H1 (cell line): ENCODE results near the gene HRH2. TPM values are rescaled to one million over a fixed set of nuclear protein-coding genes. Genes with fewer than 3 reads are reported as not detected.

ENCODE experiments used
- CTCF ChIA-PET: fragments of 300-600 bp; sonication (Branson Sonifier 250); formaldehyde crosslinking; loops from one replicate; lab custom pipeline; 2021; ENCODE audit not compliant: partially characterized antibody; lab: Charles Lee
- POLR2A ChIA-PET: fragments of 300-600 bp; sonication (Branson Sonifier 250); formaldehyde crosslinking; loops from one replicate; lab custom pipeline; 2021; ENCODE audit warnings: inconsistent platforms; ENCODE audit not compliant: partially characterized antibody; lab: Charles Lee
- DNase-seq, 2 experiments: peaks; one replicate each; pipeline versions ENCODE4 v3.0.0 to v3.0.0-alpha.2; 2010 to 2022; ENCODE audit warnings: low spot score in 2 of 2, low read depth in 1 of 2, mixed read lengths in 1 of 2
- FAIRE-seq: peaks from 2 replicates; lab custom pipeline; 2011; peaks lifted over from hg19 to GRCh38; lab: Jason Lieb, UNC
- H2AFZ ChIP-seq: 2 replicates; pipeline ENCODE4 v1.8.1; 2012; ENCODE audit warnings: low read length, inconsistent platforms
- H2AK5ac ChIP-seq: 2 replicates; pipeline ENCODE4 v1.6.1; 2013; ENCODE audit warnings: low read depth, low read length
- H2BK120ac ChIP-seq: replicated peaks from 2 replicates; pipeline ENCODE3; 2013; ENCODE audit warnings: low read depth, low read length, inconsistent platforms
- H2BK12ac ChIP-seq: 2 replicates; pipeline ENCODE4 v1.6.1; 2013; ENCODE audit warnings: low read depth, low read length
- H2BK15ac ChIP-seq: 2 replicates; pipeline ENCODE4 v1.6.1; 2013; ENCODE audit warnings: low read length
- H2BK20ac ChIP-seq: 2 replicates; pipeline ENCODE4 v1.6.1; 2013; ENCODE audit warnings: low read length
- H2BK5ac ChIP-seq: 2 replicates; pipeline ENCODE4 v1.6.1; 2013; ENCODE audit warnings: low read depth, low read length
- H3K14ac ChIP-seq: 2 replicates; pipeline ENCODE4 v1.6.1; 2013; ENCODE audit warnings: inconsistent platforms; ENCODE audit not compliant: insufficient read length
- H3K18ac ChIP-seq: 2 replicates; pipeline ENCODE4 v1.6.1; 2013; ENCODE audit warnings: low read length; ENCODE audit errors: extremely low read depth
- H3K23ac ChIP-seq: 2 replicates; pipeline ENCODE4 v1.6.1; 2013; ENCODE audit warnings: inconsistent platforms; ENCODE audit not compliant: insufficient read length
- H3K23me2 ChIP-seq: 2 replicates; pipeline ENCODE4 v1.6.1; 2013; ENCODE audit warnings: low read depth, low read length
- H3K27ac ChIP-seq: 2 replicates; pipeline ENCODE4 v1.6.1; 2011; ENCODE audit warnings: low read depth, low read length, inconsistent platforms
- H3K27me3 ChIP-seq, 4 experiments: replicated peaks in 1 of 4; 1 replicate in 1 of 4; 2 replicates in 3 of 4; pipeline versions ENCODE4 v1.6.1 to v1.8.1; 2011 to 2013; ENCODE audit warnings: low read length in 3 of 4, mild to moderate bottlenecking in 3 of 4, inconsistent platforms in 2 of 4, mixed read lengths in 2 of 4, moderate library complexity in 1 of 4; ENCODE audit not compliant: control insufficient read depth in 3 of 4, insufficient read depth in 3 of 4; ENCODE audit errors: extremely low read depth in 1 of 4
- H3K36me3 ChIP-seq, 4 experiments: 2 replicates each; pipeline versions ENCODE4 v1.6.1 to v1.8.1; 2011 to 2013; ENCODE audit warnings: mild to moderate bottlenecking in 4 of 4, low read length in 3 of 4, moderate library complexity in 2 of 4, control low read depth in 1 of 4, inconsistent platforms in 1 of 4; ENCODE audit not compliant: insufficient read depth in 4 of 4, control insufficient read depth in 2 of 4
- H3K4ac ChIP-seq: replicated peaks from 2 replicates; pipeline ENCODE3; 2013; ENCODE audit warnings: low read length, low read depth, mixed read lengths, inconsistent platforms; ENCODE audit not compliant: insufficient read length
- H3K4me1 ChIP-seq, 4 experiments: replicated peaks in 1 of 4; 1 replicate in 1 of 4; 2 replicates in 3 of 4; pipeline versions ENCODE4 v1.6.1 to v1.8.1; 2011 to 2013; ENCODE audit warnings: low read length in 3 of 4, inconsistent platforms in 2 of 4, mixed read lengths in 1 of 4; ENCODE audit not compliant: insufficient read depth in 4 of 4, control insufficient read depth in 3 of 4
- H3K4me2 ChIP-seq, 2 experiments: 2 replicates each; pipeline versions ENCODE4 v1.6.1 to v1.8.1; 2011 to 2013; ENCODE audit warnings: low read depth in 2 of 2, low read length in 2 of 2, control low read depth in 1 of 2, inconsistent platforms in 1 of 2, mild to moderate bottlenecking in 1 of 2; ENCODE audit not compliant: insufficient read depth in 1 of 2
- H3K4me3 ChIP-seq, 4 experiments: fragments of 200-600, 300-600 bp in 1 of 4; sonication (generic), shearing (Covaris generic), sonication (Bioruptor Twin) in 1 of 4; 2 replicates each; pipeline versions ENCODE4 v1.5.1 to v1.8.1; 2011 to 2016; ENCODE audit warnings: low read length in 4 of 4, low read depth in 3 of 4, control low read depth in 2 of 4, inconsistent platforms in 2 of 4, mild to moderate bottlenecking in 2 of 4, mixed read lengths in 1 of 4, moderate library complexity in 1 of 4; ENCODE audit not compliant: insufficient read depth in 2 of 4; ENCODE audit errors: extremely low read depth in 1 of 4
- H3K56ac ChIP-seq: replicated peaks from 2 replicates; pipeline ENCODE3; 2013; ENCODE audit warnings: low read depth, mild to moderate bottlenecking, mixed read lengths, low read length, inconsistent platforms; ENCODE audit not compliant: insufficient read length
- H3K79me1 ChIP-seq: 2 replicates; pipeline ENCODE4 v1.6.1; 2013; ENCODE audit warnings: low read depth, low read length, control low read depth
- H3K79me2 ChIP-seq, 2 experiments: 2 replicates each; pipeline versions ENCODE4 v1.6.1 to v1.8.1; 2012 to 2013; ENCODE audit warnings: low read length in 2 of 2, mild to moderate bottlenecking in 2 of 2, inconsistent platforms in 1 of 2; ENCODE audit not compliant: insufficient read depth in 2 of 2, control insufficient read depth in 1 of 2
- H3K9ac ChIP-seq, 4 experiments: replicated peaks in 1 of 4; 1 replicate in 1 of 4; 2 replicates in 3 of 4; pipeline versions ENCODE4 v1.6.1 to v1.8.1; 2011 to 2013; ENCODE audit warnings: low read depth in 3 of 4, low read length in 3 of 4, control low read depth in 2 of 4, mild to moderate bottlenecking in 2 of 4, moderate library complexity in 2 of 4, inconsistent platforms in 1 of 4; ENCODE audit errors: extremely low read depth in 1 of 4
- H3K9me3 ChIP-seq, 2 experiments: 2 replicates each; pipeline versions ENCODE4 v1.6.1 to v1.8.1; 2012 to 2013; ENCODE audit warnings: mild to moderate bottlenecking in 2 of 2, moderate library complexity in 2 of 2, control low read depth in 1 of 2, inconsistent platforms in 1 of 2, low read depth in 1 of 2, low read length in 1 of 2, mixed read lengths in 1 of 2; ENCODE audit not compliant: insufficient read depth in 2 of 2
- H4K20me1 ChIP-seq, 2 experiments: replicated peaks in 1 of 2; 2 replicates each; pipeline versions ENCODE3 to v1.8.1; 2011 to 2013; ENCODE audit warnings: inconsistent platforms in 2 of 2, low read length in 2 of 2, mild to moderate bottlenecking in 1 of 2; ENCODE audit not compliant: insufficient read depth in 2 of 2, control insufficient read depth in 1 of 2
- H4K5ac ChIP-seq: 2 replicates; pipeline ENCODE4 v1.6.1; 2013; ENCODE audit warnings: low read length, low read depth, mixed read lengths, inconsistent platforms; ENCODE audit not compliant: insufficient read length
- H4K8ac ChIP-seq: 2 replicates; pipeline ENCODE4 v1.8.0; 2013; ENCODE audit warnings: mild to moderate bottlenecking, moderate library complexity, low read length, inconsistent platforms; ENCODE audit not compliant: insufficient read depth; ENCODE audit errors: extremely low read depth
- H4K91ac ChIP-seq: replicated peaks from 2 replicates; pipeline ENCODE3; 2013; ENCODE audit warnings: low read length, mixed read lengths, inconsistent platforms; ENCODE audit not compliant: insufficient read length
- CBX8 ChIP-seq: fragments of 300-800, 300-1000 bp; sonication (generic); IDR thresholded peaks from 2 replicates; pipeline ENCODE4 v1.7.1; 2016; ENCODE audit warnings: low read depth, low read length, borderline replicate concordance
- CTCF ChIP-seq, 3 experiments: IDR thresholded peaks; 1 replicate in 2 of 3; 2 replicates in 1 of 3; pipeline versions ENCODE4 v1.5.1 to v1.6.1; 2011; ENCODE audit warnings: low read length in 3 of 3, mild to moderate bottlenecking in 3 of 3, inconsistent platforms in 2 of 3, low read depth in 1 of 3, moderate library complexity in 1 of 3; ENCODE audit not compliant: insufficient read depth in 1 of 3; ENCODE audit errors: control extremely low read depth in 1 of 3
- FOSL1 ChIP-seq: IDR thresholded peaks from 2 replicates; pipeline ENCODE4 v1.6.1; 2011; ENCODE audit warnings: mild to moderate bottlenecking, low read depth, low read length, moderate library complexity; ENCODE audit not compliant: insufficient read depth
- JUN ChIP-seq: IDR thresholded peaks from 2 replicates; pipeline ENCODE4 v1.6.1; 2011; ENCODE audit warnings: low read depth, mild to moderate bottlenecking, improper control_type of control experiment, low read length
- MAFK ChIP-seq: IDR thresholded peaks from 2 replicates; pipeline ENCODE4 v1.6.1; 2012; ENCODE audit warnings: low read depth, mild to moderate bottlenecking, improper control_type of control experiment, low read length
- NRF1 ChIP-seq: IDR thresholded peaks from 2 replicates; pipeline ENCODE4 v1.6.1; 2011; ENCODE audit warnings: mild to moderate bottlenecking, low read depth, low read length, improper control_type of control experiment
- WGBS, 2 experiments: shearing (Covaris generic) in 1 of 2; methylation state at CpG; one replicate each; pipeline versions ENCODE4 v1.1.6 to v1.1.7; 2013 to 2015; ENCODE audit warnings: low lambda C conversion rate in 2 of 2, mixed read lengths in 2 of 2, inconsistent platforms in 1 of 2, low coverage in 1 of 2, missing lambda C conversion rate in 1 of 2; ENCODE audit not compliant: insufficient replicate concordance in 2 of 2, insufficient coverage in 1 of 2, insufficient read length in 1 of 2; ENCODE audit errors: extremely low coverage in 1 of 2, missing lambda C conversion rate in 1 of 2; 5-methylcytosine and 5-hydroxymethylcytosine counted together
- polyA plus RNA-seq, 7 experiments: library from polyadenylated mRNA; depleted of rRNA in 3 of 7; stranded (reverse) in 5 of 7; unstranded in 2 of 7; fragments of >200 nt in 5 of 7; fragments of 200-250 nt in 2 of 7; gene quantifications; 1 replicate in 5 of 7; 2 replicates in 1 of 7; 4 replicates in 1 of 7; pipeline versions ENCODE4 v1.2.1 to v1.2.3, GENCODE V29; 2011 to 2013; ENCODE audit warnings: missing spikeins in 2 of 7, mixed read lengths in 2 of 7
- total RNA-seq: library from RNA; stranded (reverse); fragmentation: NEBNext Ultra II Directional; extraction: Animal tissue kit (Norgen Biotek cat#: 25700); gene quantifications from 2 replicates; pipeline ENCODE4 v1.2.1, GENCODE V29; 2021
- TF ChIP-seq, protein P1 (sequence below): IDR thresholded peaks from 2 replicates; pipeline ENCODE4 v1.6.1; 2011; ENCODE audit warnings: low read length, improper control_type of control experiment

HRH2 gene
- total and polyA plus RNA-seq, 2 of the 8 experiments (the other 6 are each of a cell fraction or from before 2014, with no cell fraction given) = 7.8 to 8.1 TPM

DNA sequence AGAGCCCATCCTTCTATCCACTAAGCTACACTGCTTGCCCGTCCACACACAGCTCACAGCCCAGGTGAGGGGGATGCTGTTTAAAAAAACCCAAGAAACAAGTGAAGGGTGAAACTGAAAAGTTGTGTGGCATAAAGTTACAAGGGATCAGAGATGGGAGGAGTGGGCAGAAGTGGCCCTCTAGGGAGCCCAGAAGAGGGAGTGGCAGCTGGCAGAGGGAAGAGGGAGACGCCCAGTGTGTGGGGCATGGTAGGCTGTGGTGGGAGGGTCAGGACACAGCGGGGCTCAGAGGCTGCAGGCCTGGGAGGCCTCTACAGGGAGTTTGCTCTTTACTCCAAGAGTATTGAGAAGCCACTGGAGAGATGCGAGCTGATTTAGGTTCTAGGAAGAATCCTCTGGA is 30.1 kb upstream of the HRH2 start:
- H3K23ac ChIP-seq = no peak overlapping the region
- H4K5ac ChIP-seq = no peak overlapping the region
- FAIRE-seq = no peak
- H2AFZ ChIP-seq = no peak overlapping the region
- TF ChIP-seq FOSL1 (no peak), MAFK (no peak), JUN (no peak), CBX8 (no peak), CTCF (IDR thresholded peaks at IDR 0.05; ENCODE audit: control extremely low read depth in 1 of 3, insufficient read depth in 1 of 3, low read depth in 1 of 3, low read length in 3 of 3) (no peak), NRF1 (no peak)
- TF ChIP-seq, protein P1, sequence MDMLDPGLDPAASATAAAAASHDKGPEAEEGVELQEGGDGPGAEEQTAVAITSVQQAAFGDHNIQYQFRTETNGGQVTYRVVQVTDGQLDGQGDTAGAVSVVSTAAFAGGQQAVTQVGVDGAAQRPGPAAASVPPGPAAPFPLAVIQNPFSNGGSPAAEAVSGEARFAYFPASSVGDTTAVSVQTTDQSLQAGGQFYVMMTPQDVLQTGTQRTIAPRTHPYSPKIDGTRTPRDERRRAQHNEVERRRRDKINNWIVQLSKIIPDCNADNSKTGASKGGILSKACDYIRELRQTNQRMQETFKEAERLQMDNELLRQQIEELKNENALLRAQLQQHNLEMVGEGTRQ = no peak
- TF ChIP-seq, all 59 proteins: peak for 0
- H3K4me2 ChIP-seq = no peak overlapping the region
- H3K4ac ChIP-seq = no peak overlapping the region
- no peaks in the 10 kb centered on the region for H3K79me2 ChIP-seq
- H4K20me1 ChIP-seq = no peaks in the 10 kb centered on the region
- H3K79me1 ChIP-seq = no peaks in the 10 kb centered on the region
- no peak overlapping the region for H2BK120ac ChIP-seq
- H3K36me3 ChIP-seq = no peaks in the 10 kb centered on the region
- no peak overlapping the region for H3K56ac ChIP-seq
- no peak overlapping the region for H2BK20ac ChIP-seq
- H3K4me3 ChIP-seq = no peak overlapping the region
- ChIA-PET CTCF (interaction anchor here (0.6 to 3.6 kb wide), 10 partner anchors 9 to 211 kb away, joined by 3 to 19 read pairs (median 4); no protein-coding TSS in a partner anchor), POLR2A (interaction anchor here (1.1 to 1.6 kb wide), 2 partner anchors 9 to 73 kb away, joined by 3 to 4 read pairs; no protein-coding TSS in a partner anchor)
- no peak overlapping the region for H2AK5ac ChIP-seq
- no peak overlapping the region for H2BK5ac ChIP-seq
- peaks cover 6 to 10% of the 10 kb centered on the region in 2 experiments; a peak in 3 of 4 replicates for H3K9me3 ChIP-seq
- no peak overlapping the region for H3K27ac ChIP-seq
- DNase-seq = no peak
- no peaks in the 10 kb centered on the region for H3K23me2 ChIP-seq
- peaks cover 0 to 7% (median 3%) of the 10 kb centered on the region in 4 experiments; a peak in 4 of 7 replicates for H3K4me1 ChIP-seq
- no peak overlapping the region for H3K18ac ChIP-seq
- no peaks in the 10 kb centered on the region for H3K27me3 ChIP-seq
- H2BK12ac ChIP-seq = no peak overlapping the region
- no peak overlapping the region for H4K91ac ChIP-seq
- no peak overlapping the region for H3K14ac ChIP-seq
- 90% methylated on average over 4 of the region's 4 CpGs; no CpG with 5 or more reads in 1 of the 2 experiments for WGBS, 2 experiments
- no peak overlapping the region for H4K8ac ChIP-seq
- no peak overlapping the region for H3K9ac ChIP-seq
- no peak overlapping the region for H2BK15ac ChIP-seq
